A549 (cell line): ENCODE data around the gene UBE3C.

ENCODE experiments used
- CEBPB ChIP-seq, 2 experiments: fragments of >200 bp in 1 of 2; sonication (Bioruptor Twin) in 1 of 2; formaldehyde crosslinking in 1 of 2; IDR thresholded peaks; 2 replicates each; pipeline ENCODE4 v1.6.1; 2012 to 2016
- CHD4 ChIP-seq: fragments of 200-600 bp; sonication (generic); IDR thresholded peaks from 2 replicates; pipeline ENCODE4 v1.6.1; 2016; ENCODE audit warnings: antibody characterized with exemption, mild to moderate bottlenecking, borderline replicate concordance
- CTCF ChIP-seq: fragments of >200 bp; sonication (Bioruptor Twin); formaldehyde crosslinking; IDR thresholded peaks from 3 replicates; pipeline ENCODE4 v1.5.1; 2016
- EP300 ChIP-seq, 2 experiments: fragments of >200 bp; sonication (Bioruptor Twin); formaldehyde crosslinking; IDR thresholded peaks; 2 replicates in 1 of 2; 3 replicates in 1 of 2; pipeline ENCODE4 v1.6.1; 2016 to 2017
- HOXA7 ChIP-seq: fragments of 250-450 bp; sonication (Bioruptor Pico); IDR thresholded peaks from 2 replicates; pipeline ENCODE4 v1.5.0; 2020; ENCODE audit warnings: mild to moderate bottlenecking, moderate library complexity
- PBX3 ChIP-seq: IDR thresholded peaks from 2 replicates; pipeline ENCODE4 v1.6.1; 2012
- POLR2A ChIP-seq: IDR thresholded peaks from 2 replicates; pipeline ENCODE4 v1.6.1; 2012; ENCODE audit warnings: mild to moderate bottlenecking, low read length
- SMC3 ChIP-seq: fragments of >200 bp; sonication (Bioruptor Twin); formaldehyde crosslinking; IDR thresholded peaks from 3 replicates; pipeline ENCODE4 v1.6.1; 2018; ENCODE audit warnings: inconsistent platforms
- SREBF2 ChIP-seq: fragments of 450-650 bp; IDR thresholded peaks from 2 replicates; pipeline ENCODE4 v1.6.1; 2014; ENCODE audit warnings: mild to moderate bottlenecking, moderate library complexity
- TF ChIP-seq, protein P1 (sequence below): fragments of 200-600 bp; sonication (generic); IDR thresholded peaks from 2 replicates; pipeline ENCODE4 v1.6.1; 2016; ENCODE audit warnings: antibody characterized with exemption, mild to moderate bottlenecking, moderate library complexity
- TF ChIP-seq, protein P2 (sequence below): fragments of 150-350 bp; IDR thresholded peaks from 2 replicates; pipeline ENCODE4 v1.6.1; 2014; ENCODE audit warnings: low read depth, mild to moderate bottlenecking, low read length

DNA sequence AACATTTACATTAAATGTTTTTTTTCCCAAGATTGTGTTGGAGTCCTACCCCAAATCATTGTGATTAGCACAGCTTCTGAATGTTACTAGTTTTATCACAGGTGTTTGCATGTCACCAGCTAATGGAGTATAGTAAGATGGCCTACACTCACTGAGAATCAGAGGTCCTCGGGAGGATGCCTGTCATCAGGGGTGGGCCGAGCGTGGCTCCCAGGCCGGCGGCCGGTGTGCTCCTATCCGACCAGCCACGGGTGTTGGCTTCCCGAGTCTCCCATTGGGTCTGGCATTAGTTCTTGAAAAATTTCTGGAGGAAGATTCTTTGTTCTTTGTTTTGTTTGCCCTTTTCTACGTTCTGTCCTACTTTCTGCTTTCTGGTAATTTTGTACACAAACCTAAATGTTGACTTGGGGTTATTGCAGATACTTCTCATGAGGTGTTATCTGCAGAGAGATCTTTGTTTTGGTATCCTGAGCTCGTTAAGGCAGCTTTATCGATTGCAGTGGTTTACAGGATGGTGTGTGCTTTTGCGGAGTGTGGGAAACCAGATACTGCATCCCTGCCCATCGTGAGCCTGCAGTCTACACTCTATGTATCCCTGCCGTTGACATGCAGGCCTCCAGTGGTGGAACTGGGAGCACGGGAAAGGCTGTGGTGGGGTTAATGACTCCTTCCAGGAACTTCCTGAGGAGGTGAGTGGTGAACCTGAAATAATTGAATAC, 130.8 kb downstream of the UBE3C start:
- no peak for TF ChIP-seq CTCF
- TF ChIP-seq HOXA7 (CRISPR knock-in tag), result no peak
- TF ChIP-seq SREBF2, result no peak
- TF ChIP-seq CEBPB (IDR thresholded peaks at IDR 0.05), result no peak
- no peak for TF ChIP-seq EP300 (IDR thresholded peaks at IDR 0.05)
- TF ChIP-seq, protein P1, sequence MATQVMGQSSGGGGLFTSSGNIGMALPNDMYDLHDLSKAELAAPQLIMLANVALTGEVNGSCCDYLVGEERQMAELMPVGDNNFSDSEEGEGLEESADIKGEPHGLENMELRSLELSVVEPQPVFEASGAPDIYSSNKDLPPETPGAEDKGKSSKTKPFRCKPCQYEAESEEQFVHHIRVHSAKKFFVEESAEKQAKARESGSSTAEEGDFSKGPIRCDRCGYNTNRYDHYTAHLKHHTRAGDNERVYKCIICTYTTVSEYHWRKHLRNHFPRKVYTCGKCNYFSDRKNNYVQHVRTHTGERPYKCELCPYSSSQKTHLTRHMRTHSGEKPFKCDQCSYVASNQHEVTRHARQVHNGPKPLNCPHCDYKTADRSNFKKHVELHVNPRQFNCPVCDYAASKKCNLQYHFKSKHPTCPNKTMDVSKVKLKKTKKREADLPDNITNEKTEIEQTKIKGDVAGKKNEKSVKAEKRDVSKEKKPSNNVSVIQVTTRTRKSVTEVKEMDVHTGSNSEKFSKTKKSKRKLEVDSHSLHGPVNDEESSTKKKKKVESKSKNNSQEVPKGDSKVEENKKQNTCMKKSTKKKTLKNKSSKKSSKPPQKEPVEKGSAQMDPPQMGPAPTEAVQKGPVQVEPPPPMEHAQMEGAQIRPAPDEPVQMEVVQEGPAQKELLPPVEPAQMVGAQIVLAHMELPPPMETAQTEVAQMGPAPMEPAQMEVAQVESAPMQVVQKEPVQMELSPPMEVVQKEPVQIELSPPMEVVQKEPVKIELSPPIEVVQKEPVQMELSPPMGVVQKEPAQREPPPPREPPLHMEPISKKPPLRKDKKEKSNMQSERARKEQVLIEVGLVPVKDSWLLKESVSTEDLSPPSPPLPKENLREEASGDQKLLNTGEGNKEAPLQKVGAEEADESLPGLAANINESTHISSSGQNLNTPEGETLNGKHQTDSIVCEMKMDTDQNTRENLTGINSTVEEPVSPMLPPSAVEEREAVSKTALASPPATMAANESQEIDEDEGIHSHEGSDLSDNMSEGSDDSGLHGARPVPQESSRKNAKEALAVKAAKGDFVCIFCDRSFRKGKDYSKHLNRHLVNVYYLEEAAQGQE, result no peak
- TF ChIP-seq PBX3, result no peak
- TF ChIP-seq, protein P2, sequence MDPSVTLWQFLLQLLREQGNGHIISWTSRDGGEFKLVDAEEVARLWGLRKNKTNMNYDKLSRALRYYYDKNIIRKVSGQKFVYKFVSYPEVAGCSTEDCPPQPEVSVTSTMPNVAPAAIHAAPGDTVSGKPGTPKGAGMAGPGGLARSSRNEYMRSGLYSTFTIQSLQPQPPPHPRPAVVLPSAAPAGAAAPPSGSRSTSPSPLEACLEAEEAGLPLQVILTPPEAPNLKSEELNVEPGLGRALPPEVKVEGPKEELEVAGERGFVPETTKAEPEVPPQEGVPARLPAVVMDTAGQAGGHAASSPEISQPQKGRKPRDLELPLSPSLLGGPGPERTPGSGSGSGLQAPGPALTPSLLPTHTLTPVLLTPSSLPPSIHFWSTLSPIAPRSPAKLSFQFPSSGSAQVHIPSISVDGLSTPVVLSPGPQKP, result no peak
- no peak for TF ChIP-seq SMC3
- TF ChIP-seq CHD4, result no peak
- TF ChIP-seq POLR2A, result no peak
